Measurements from ENCODE around the gene HPCAL1.

GRCh38 chr2:10377747-10378085, 75.0 kb downstream of the HPCAL1 start:
- TF ChIP-seq POLR2A (IDR thresholded peaks at IDR 0.05; ENCODE audit: low read depth) (no peak), POLR2AphosphoS5 (IDR thresholded peaks at IDR 0.05) (no peak), EP300 (IDR thresholded peaks at IDR 0.05) (no peak)
- TF ChIP-seq, protein P1, sequence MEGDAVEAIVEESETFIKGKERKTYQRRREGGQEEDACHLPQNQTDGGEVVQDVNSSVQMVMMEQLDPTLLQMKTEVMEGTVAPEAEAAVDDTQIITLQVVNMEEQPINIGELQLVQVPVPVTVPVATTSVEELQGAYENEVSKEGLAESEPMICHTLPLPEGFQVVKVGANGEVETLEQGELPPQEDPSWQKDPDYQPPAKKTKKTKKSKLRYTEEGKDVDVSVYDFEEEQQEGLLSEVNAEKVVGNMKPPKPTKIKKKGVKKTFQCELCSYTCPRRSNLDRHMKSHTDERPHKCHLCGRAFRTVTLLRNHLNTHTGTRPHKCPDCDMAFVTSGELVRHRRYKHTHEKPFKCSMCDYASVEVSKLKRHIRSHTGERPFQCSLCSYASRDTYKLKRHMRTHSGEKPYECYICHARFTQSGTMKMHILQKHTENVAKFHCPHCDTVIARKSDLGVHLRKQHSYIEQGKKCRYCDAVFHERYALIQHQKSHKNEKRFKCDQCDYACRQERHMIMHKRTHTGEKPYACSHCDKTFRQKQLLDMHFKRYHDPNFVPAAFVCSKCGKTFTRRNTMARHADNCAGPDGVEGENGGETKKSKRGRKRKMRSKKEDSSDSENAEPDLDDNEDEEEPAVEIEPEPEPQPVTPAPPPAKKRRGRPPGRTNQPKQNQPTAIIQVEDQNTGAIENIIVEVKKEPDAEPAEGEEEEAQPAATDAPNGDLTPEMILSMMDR (IDR thresholded peaks at IDR 0.05), result no peak
